Mesothelial cell of epicardium (in vitro differentiated cells): ENCODE data around the gene DMD. TPM values are rescaled to one million over a fixed set of nuclear protein-coding genes. Genes with fewer than 3 reads are reported as not detected.

Experiments
- DNase-seq, 2 experiments: peaks; one replicate each; pipeline ENCODE4 v3.0.0; 2021; ENCODE audit warnings: low spot score in 2 of 2; ENCODE audit not compliant: unreplicated experiment in 2 of 2
- H3K27ac Mint-ChIP-seq: 2 replicates; pipeline ENCODE4 v1.8.0; 2021; ENCODE audit warnings: mixed read lengths
- H3K27me3 Mint-ChIP-seq: 2 replicates; pipeline ENCODE4 v1.8.0; 2021; ENCODE audit warnings: low read depth, mixed read lengths
- H3K36me3 Mint-ChIP-seq: 2 replicates; pipeline ENCODE4 v1.8.0; 2021; ENCODE audit warnings: mixed read lengths
- H3K4me1 Mint-ChIP-seq: 2 replicates; pipeline ENCODE4 v1.8.0; 2021; ENCODE audit warnings: mixed read lengths
- H3K4me3 Mint-ChIP-seq: 2 replicates; pipeline ENCODE4 v1.8.0; 2021; ENCODE audit warnings: mild to moderate bottlenecking, moderate library complexity, mixed read lengths
- H3K9me3 Mint-ChIP-seq: 2 replicates; pipeline ENCODE4 v1.8.0; 2021; ENCODE audit warnings: mixed read lengths
- total RNA-seq: library from RNA; stranded (reverse); gene quantifications from 3 replicates; pipeline ENCODE4 v1.2.1, GENCODE V29; 2021
- TF ChIP-seq, protein P1 (sequence below): fragments of 200-600 bp; sonication (generic); IDR thresholded peaks from one replicate; pipeline ENCODE4 v1.5.0; 2021; ENCODE audit warnings: antibody characterized with exemption; ENCODE audit not compliant: unreplicated experiment

Gene DMD
- total RNA-seq, 1 donor from 2014 or later = 79.4 TPM

DNA sequence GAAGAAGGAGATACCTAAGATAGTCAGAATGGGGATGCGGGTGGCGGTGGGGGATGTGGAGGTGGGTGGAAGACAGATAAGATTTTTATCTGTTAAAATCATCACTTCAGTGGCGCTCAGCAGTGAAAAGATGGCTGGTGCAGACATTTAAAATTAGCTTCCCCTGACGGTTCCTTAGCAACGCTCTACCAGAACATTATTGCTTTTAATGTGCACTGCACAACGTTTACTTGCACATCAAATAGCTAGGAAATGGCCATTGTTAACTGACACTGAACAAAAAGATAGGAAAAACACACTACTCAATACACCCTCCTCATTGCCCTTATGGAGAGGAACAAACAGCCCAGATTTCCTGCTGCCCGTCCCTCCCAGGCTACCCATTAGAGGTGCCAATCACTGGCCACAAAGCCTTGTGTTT lies 2078.5 kb downstream of the DMD start:
- no peak for DNase-seq
- H3K4me3 Mint-ChIP-seq = no peak overlapping the region
- peaks cover 19% of the 10 kb centered on the region for H3K36me3 Mint-ChIP-seq
- peaks cover 2% of the 10 kb centered on the region for H3K4me1 Mint-ChIP-seq
- H3K27ac Mint-ChIP-seq = no peak overlapping the region
- TF ChIP-seq, protein P1, sequence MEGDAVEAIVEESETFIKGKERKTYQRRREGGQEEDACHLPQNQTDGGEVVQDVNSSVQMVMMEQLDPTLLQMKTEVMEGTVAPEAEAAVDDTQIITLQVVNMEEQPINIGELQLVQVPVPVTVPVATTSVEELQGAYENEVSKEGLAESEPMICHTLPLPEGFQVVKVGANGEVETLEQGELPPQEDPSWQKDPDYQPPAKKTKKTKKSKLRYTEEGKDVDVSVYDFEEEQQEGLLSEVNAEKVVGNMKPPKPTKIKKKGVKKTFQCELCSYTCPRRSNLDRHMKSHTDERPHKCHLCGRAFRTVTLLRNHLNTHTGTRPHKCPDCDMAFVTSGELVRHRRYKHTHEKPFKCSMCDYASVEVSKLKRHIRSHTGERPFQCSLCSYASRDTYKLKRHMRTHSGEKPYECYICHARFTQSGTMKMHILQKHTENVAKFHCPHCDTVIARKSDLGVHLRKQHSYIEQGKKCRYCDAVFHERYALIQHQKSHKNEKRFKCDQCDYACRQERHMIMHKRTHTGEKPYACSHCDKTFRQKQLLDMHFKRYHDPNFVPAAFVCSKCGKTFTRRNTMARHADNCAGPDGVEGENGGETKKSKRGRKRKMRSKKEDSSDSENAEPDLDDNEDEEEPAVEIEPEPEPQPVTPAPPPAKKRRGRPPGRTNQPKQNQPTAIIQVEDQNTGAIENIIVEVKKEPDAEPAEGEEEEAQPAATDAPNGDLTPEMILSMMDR = no peak
- H3K9me3 Mint-ChIP-seq = peaks cover 23% of the 10 kb centered on the region
- H3K27me3 Mint-ChIP-seq = no peaks in the 10 kb centered on the region

DNA sequence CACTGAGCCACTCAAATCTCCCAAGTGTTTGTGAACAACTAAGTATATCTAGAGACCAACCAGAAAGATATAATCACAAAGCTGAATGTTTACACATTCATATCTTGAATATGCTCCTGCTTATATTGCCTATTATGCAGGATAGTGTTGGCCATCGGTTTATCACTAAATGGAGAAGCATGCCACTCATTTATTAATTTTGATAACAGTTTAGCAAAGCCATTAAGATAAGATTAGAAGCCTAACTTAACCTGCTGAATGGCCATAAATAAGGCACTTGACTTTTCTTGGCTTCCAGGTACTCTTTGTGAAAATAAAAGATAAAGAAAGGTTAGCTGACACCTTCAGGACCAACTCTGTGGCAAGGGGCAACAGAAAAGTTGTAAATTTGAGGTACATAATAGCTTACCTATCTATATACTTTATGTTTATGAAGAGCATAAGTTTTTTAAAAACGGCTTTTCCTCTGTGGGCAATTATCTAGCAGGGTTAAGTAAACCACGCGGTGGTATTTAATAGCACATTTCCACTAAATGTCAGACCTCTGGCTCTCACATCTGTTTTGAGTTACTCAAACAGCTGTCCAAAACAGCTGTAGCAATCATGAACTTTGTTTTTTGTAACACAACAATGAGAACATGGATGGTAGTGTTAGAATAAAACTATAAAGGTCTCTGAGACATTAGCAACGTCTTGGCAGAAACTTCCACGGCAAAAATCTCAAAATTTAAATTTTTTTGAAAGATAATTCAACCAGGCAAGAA lies 2080.7 kb downstream of the DMD start:
- H3K4me1 Mint-ChIP-seq = peaks cover 2% of the 10 kb centered on the region
- TF ChIP-seq, protein P1 = no peak
- H3K9me3 Mint-ChIP-seq = peaks cover 35% of the 10 kb centered on the region
- no peak overlapping the region for H3K4me3 Mint-ChIP-seq
- no peaks in the 10 kb centered on the region for H3K27me3 Mint-ChIP-seq
- no peak overlapping the region for H3K27ac Mint-ChIP-seq
- H3K36me3 Mint-ChIP-seq = peaks cover 35% of the 10 kb centered on the region
- no peak for DNase-seq

GRCh38 chrX:31128855-31129254 lies 2082.5 kb downstream of the DMD start:
- Mint-ChIP-seq H3K36me3 (peaks cover 40% of the 10 kb centered on the region), H3K27ac (no peak overlapping the region), H3K9me3 (peaks cover 34% of the 10 kb centered on the region), H3K27me3 (no peaks in the 10 kb centered on the region), H3K4me3 (no peak overlapping the region), H3K4me1 (peaks cover 6% of the 10 kb centered on the region)
- DNase-seq = no peak
- TF ChIP-seq, protein P1 = no peak

- H3K4me1 Mint-ChIP-seq = peaks cover 6% of the 10 kb centered on the region
- peaks cover 38% of the 10 kb centered on the region for H3K36me3 Mint-ChIP-seq
- H3K4me3 Mint-ChIP-seq = no peak overlapping the region
- no peak for DNase-seq
- TF ChIP-seq, protein P1 = no peak
- H3K27ac Mint-ChIP-seq = no peak overlapping the region
- H3K27me3 Mint-ChIP-seq = no peaks in the 10 kb centered on the region
- H3K9me3 Mint-ChIP-seq = peaks cover 34% of the 10 kb centered on the region
Measured at GRCh38 chrX:31127716-31128115, 2083.6 kb downstream of the DMD start.

DNA sequence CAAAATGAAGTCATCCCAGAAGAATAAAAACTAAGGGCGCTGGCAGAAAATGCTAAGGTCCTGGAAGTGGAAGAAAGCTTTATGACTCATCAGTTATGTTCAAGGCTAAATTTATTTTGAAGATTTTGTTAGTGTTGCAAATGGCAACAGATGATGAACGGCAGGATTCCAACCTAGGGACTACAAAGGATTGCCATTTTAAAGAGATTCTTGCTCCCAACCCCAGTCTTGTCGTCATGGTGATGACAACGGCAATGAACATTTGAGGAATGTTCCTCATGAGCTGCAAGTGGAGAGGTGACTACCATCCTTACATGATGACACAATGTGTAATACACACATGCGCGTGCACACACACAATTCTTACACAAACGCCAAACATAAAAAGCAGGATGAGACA lies 2085.1 kb downstream of the DMD start:
- no peaks in the 10 kb centered on the region for H3K27me3 Mint-ChIP-seq

More for the DNA sequence above, 2085.1 kb downstream of the DMD start:
- Mint-ChIP-seq H3K27ac (no peak overlapping the region), H3K4me3 (no peak overlapping the region), H3K9me3 (peaks cover 34% of the 10 kb centered on the region), H3K4me1 (peaks cover 6% of the 10 kb centered on the region), H3K36me3 (peaks cover 39% of the 10 kb centered on the region)
- TF ChIP-seq, protein P1 = no peak
- no peak for DNase-seq
